Measurements from ENCODE around the gene TRIM66. TPM values are rescaled to one million over a fixed set of nuclear protein-coding genes. Genes with fewer than 3 reads are reported as not detected.

The TRIM66 gene
- total and polyA plus RNA-seq, 10 of the 15 experiments (the other 5 are each of a cell fraction or from before 2014, with no cell fraction given) = 1.7 to 14.5 (median 7.4) TPM

DNA sequence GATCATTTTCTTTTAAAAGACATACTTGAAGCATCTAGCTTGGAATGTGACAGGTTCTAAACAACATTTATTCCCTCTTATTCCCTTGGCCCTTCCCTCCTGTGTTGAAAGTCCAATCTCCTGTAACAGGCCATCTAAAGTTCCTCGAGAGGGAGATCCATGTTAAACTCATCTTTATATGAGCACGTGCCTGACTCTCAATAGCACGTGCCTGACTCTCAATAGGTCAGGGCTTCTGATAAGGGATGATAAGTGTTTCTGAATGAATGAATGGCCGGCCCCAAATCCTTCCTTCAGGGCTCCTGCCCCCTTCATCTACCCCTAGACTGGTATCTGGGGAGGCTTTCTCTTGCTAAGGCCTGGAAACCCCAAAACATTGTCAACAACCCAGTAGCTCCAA is 27.3 kb upstream of the TRIM66 start (continued):
- TF ChIP-seq KLF5 (IDR thresholded peaks at IDR 0.05; ENCODE audit: partially characterized antibody) (no peak), CHD1 (IDR thresholded peaks at IDR 0.05; ENCODE audit: low read depth, low read length) (no peak), HDAC2 (IDR thresholded peaks at IDR 0.05) (no peak), CBX5 (IDR thresholded peaks at IDR 0.05; ENCODE audit: low read depth) (no peak), ZBTB40 (IDR thresholded peaks at IDR 0.05; ENCODE audit: borderline replicate concordance) (no peak), KAT2A (conservative IDR thresholded peaks at IDR 0.05; ENCODE audit: control insufficient read depth, low read depth, low read length) (no peak), GATAD2B (conservative IDR thresholded peaks at IDR 0.05; ENCODE audit: low read depth) (no peak), FOXK2 (IDR thresholded peaks at IDR 0.05) (no peak), FOS (IDR thresholded peaks at IDR 0.05; ENCODE audit: borderline replicate concordance, extremely low read depth, insufficient read length) (no peak)
- TF ChIP-seq, protein P1, sequence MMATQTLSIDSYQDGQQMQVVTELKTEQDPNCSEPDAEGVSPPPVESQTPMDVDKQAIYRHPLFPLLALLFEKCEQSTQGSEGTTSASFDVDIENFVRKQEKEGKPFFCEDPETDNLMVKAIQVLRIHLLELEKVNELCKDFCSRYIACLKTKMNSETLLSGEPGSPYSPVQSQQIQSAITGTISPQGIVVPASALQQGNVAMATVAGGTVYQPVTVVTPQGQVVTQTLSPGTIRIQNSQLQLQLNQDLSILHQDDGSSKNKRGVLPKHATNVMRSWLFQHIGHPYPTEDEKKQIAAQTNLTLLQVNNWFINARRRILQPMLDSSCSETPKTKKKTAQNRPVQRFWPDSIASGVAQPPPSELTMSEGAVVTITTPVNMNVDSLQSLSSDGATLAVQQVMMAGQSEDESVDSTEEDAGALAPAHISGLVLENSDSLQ (IDR thresholded peaks at IDR 0.05) = no peak
- TF ChIP-seq, protein P2, sequence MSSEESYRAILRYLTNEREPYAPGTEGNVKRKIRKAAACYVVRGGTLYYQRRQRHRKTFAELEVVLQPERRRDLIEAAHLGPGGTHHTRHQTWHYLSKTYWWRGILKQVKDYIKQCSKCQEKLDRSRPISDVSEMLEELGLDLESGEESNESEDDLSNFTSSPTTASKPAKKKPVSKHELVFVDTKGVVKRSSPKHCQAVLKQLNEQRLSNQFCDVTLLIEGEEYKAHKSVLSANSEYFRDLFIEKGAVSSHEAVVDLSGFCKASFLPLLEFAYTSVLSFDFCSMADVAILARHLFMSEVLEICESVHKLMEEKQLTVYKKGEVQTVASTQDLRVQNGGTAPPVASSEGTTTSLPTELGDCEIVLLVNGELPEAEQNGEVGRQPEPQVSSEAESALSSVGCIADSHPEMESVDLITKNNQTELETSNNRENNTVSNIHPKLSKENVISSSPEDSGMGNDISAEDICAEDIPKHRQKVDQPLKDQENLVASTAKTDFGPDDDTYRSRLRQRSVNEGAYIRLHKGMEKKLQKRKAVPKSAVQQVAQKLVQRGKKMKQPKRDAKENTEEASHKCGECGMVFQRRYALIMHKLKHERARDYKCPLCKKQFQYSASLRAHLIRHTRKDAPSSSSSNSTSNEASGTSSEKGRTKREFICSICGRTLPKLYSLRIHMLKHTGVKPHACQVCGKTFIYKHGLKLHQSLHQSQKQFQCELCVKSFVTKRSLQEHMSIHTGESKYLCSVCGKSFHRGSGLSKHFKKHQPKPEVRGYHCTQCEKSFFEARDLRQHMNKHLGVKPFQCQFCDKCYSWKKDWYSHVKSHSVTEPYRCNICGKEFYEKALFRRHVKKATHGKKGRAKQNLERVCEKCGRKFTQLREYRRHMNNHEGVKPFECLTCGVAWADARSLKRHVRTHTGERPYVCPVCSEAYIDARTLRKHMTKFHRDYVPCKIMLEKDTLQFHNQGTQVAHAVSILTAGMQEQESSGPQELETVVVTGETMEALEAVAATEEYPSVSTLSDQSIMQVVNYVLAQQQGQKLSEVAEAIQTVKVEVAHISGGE (CRISPR knock-in tag; IDR thresholded peaks at IDR 0.05) = no peak

All from GM12878 (cell line).